OCI-LY7 (cell line): Measurements from ENCODE around the gene CLDN22. TPM values are rescaled to one million over a fixed set of nuclear protein-coding genes. Genes with fewer than 3 reads are reported as not detected.

ENCODE experiments used
- BruUV-seq: library from RNA; stranded (reverse); fragments of 400-500 nt; replicated peaks from 2 replicates; lab custom pipeline; 2021; lab: Mats Ljungman, UMichigan
- CTCF ChIA-PET: fragments of 300-600 bp; sonication (Branson Sonifier 250); formaldehyde crosslinking; loops from one replicate; lab custom pipeline; 2022; ENCODE audit warnings: antibody characterized with exemption; ENCODE audit not compliant: unreplicated experiment; lab: Charles Lee
- POLR2A ChIA-PET: fragments of 300-600 bp; sonication (Branson Sonifier 250); formaldehyde crosslinking; loops from one replicate; lab custom pipeline; 2022; ENCODE audit warnings: antibody characterized with exemption; lab: Charles Lee
- DNase-seq: peaks from one replicate; pipeline ENCODE4 v3.0.0-alpha.2; 2015; ENCODE audit warnings: low spot score
- H2AFZ ChIP-seq: fragments of 200-600 bp; sonication (generic), shearing (Covaris generic); 2 replicates; pipeline ENCODE4 v1.6.1; 2014; ENCODE audit warnings: mild to moderate bottlenecking, antibody characterized with exemption, low read length, moderate library complexity
- H3K27ac ChIP-seq: fragments of 200-600 bp; sonication (generic); 2 replicates; pipeline ENCODE4 v1.5.1; 2014; ENCODE audit warnings: mixed run types, low read depth, mild to moderate bottlenecking, moderate library complexity, low read length, inconsistent platforms; ENCODE audit not compliant: poor library complexity, severe bottlenecking
- H3K36me3 ChIP-seq: fragments of 200-600 bp; sonication (generic); 2 replicates; pipeline ENCODE4 v1.6.1; 2014; ENCODE audit warnings: mild to moderate bottlenecking, antibody characterized with exemption, low read length, moderate library complexity, mixed read lengths; ENCODE audit not compliant: insufficient read depth
- H3K4me1 ChIP-seq: fragments of 200-600 bp; sonication (generic); 2 replicates; pipeline ENCODE4 v1.5.1; 2014; ENCODE audit warnings: mild to moderate bottlenecking, low read length; ENCODE audit not compliant: insufficient read depth, poor library complexity, severe bottlenecking
- H3K4me2 ChIP-seq: fragments of 200-600 bp; sonication (generic); 2 replicates; pipeline ENCODE4 v1.6.1; 2014; ENCODE audit warnings: mild to moderate bottlenecking, low read length
- H3K4me3 ChIP-seq: fragments of 200-600 bp; sonication (generic); 2 replicates; pipeline ENCODE4 v1.5.1; 2014; ENCODE audit warnings: mild to moderate bottlenecking, low read depth, low read length; ENCODE audit not compliant: poor library complexity, severe bottlenecking
- H3K79me2 ChIP-seq: fragments of 200-600 bp; sonication (generic); 2 replicates; pipeline ENCODE4 v1.6.1; 2016; ENCODE audit warnings: low read depth, mild to moderate bottlenecking, low read length, moderate library complexity, mixed read lengths; ENCODE audit not compliant: insufficient read depth
- H3K9me2 ChIP-seq: fragments of 200-600 bp; sonication (generic); 2 replicates; pipeline ENCODE4 v1.6.1; 2016; ENCODE audit warnings: mild to moderate bottlenecking, low read length, mixed read lengths; ENCODE audit not compliant: insufficient read depth
- H3K9me3 ChIP-seq: fragments of 200-600 bp; sonication (generic); 2 replicates; pipeline ENCODE4 v1.6.1; 2014; ENCODE audit warnings: mild to moderate bottlenecking, mixed run types, low read length, mixed read lengths
- H4K20me1 ChIP-seq: fragments of 200-600 bp; sonication (generic); 2 replicates; pipeline ENCODE4 v1.6.1; 2014; ENCODE audit warnings: mild to moderate bottlenecking, antibody characterized with exemption, low read length, moderate library complexity, mixed read lengths; ENCODE audit not compliant: insufficient read depth
- EZH2phosphoT487 ChIP-seq: fragments of 200-600 bp; sonication (generic); IDR thresholded peaks from 2 replicates; pipeline ENCODE4 v1.6.1; 2018; ENCODE audit warnings: low read depth, borderline replicate concordance, mild to moderate bottlenecking, mixed run types, antibody characterized with exemption, low read length, moderate library complexity, mixed read lengths
- intact Hi-C: fragments of 100-400 bp; cut with micrococcal nuclease; formaldehyde crosslinking; loops from one replicate; pipeline ENCODE4 v1.10.0; 2022; ENCODE audit not compliant: unreplicated experiment
- total RNA-seq, 2 experiments: library from RNA; depleted of rRNA in 1 of 2; stranded (reverse); fragments of >200 nt in 1 of 2; shearing (Covaris generic) in 1 of 2; gene quantifications; 2 replicates each; pipeline ENCODE4 v1.2.3, GENCODE V29; 2014 to 2022
- TF ChIP-seq, protein P1 (sequence below): fragments of 200-600 bp; sonication (generic); conservative IDR thresholded peaks from 2 replicates; pipeline ENCODE4 v1.5.1; 2014; ENCODE audit warnings: mild to moderate bottlenecking, antibody characterized with exemption, low read length, moderate library complexity, mixed read lengths

Gene CLDN22
- total RNA-seq, 2 experiments from 2014 or later = not detected

GRCh38 chr4:183297675-183298074 is 22.4 kb downstream of the CLDN22 start:
- no peaks in the 10 kb centered on the region for H4K20me1 ChIP-seq
- H3K27ac ChIP-seq = no peak overlapping the region
- no peaks in the 10 kb centered on the region for H3K79me2 ChIP-seq
- TF ChIP-seq EZH2phosphoT487 = no peak
- TF ChIP-seq, protein P1, sequence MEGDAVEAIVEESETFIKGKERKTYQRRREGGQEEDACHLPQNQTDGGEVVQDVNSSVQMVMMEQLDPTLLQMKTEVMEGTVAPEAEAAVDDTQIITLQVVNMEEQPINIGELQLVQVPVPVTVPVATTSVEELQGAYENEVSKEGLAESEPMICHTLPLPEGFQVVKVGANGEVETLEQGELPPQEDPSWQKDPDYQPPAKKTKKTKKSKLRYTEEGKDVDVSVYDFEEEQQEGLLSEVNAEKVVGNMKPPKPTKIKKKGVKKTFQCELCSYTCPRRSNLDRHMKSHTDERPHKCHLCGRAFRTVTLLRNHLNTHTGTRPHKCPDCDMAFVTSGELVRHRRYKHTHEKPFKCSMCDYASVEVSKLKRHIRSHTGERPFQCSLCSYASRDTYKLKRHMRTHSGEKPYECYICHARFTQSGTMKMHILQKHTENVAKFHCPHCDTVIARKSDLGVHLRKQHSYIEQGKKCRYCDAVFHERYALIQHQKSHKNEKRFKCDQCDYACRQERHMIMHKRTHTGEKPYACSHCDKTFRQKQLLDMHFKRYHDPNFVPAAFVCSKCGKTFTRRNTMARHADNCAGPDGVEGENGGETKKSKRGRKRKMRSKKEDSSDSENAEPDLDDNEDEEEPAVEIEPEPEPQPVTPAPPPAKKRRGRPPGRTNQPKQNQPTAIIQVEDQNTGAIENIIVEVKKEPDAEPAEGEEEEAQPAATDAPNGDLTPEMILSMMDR = no peak
- H3K36me3 ChIP-seq = no peaks in the 10 kb centered on the region
- H3K4me1 ChIP-seq = no peaks in the 10 kb centered on the region
- H3K9me3 ChIP-seq = no peaks in the 10 kb centered on the region
- ChIA-PET CTCF (no interaction called here), POLR2A (no interaction called here)
- no peaks in the 10 kb centered on the region for H3K9me2 ChIP-seq
- DNase-seq = no peak
- H2AFZ ChIP-seq = no peak overlapping the region
- BruUV-seq = no TSS peak
- H3K4me2 ChIP-seq = no peak overlapping the region
- no peak overlapping the region for H3K4me3 ChIP-seq
- intact Hi-C loops = no loop called here

DNA sequence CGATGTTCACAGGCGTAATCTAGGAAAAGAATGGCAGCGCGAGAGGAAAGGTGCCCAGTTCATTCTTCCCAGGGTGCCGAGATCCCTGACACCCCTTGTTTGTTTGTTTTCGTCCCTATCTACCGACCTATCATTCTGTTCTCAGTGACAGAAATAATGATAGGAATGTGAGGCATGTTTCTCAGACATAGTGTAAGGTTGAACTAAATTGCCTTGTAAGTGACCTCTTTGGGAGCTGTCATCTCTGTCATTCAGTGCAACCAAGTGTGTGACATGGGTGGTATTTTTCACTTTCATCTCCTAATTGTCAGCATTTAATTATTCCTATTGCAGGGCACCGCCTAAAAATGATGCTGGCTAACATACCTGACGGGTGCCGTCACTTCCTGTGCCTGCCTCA is 24.4 kb downstream of the CLDN22 start:
- no TSS peak for BruUV-seq
- TF ChIP-seq, protein P1 = no peak
- no peak for TF ChIP-seq EZH2phosphoT487
- intact Hi-C loops = no loop called here
- H3K79me2 ChIP-seq = no peaks in the 10 kb centered on the region
- H3K4me2 ChIP-seq = no peak overlapping the region
- POLR2A ChIA-PET = interaction anchor here (1.0 kb wide), 1 partner anchor 8 kb away, joined by 3 read pairs; no protein-coding TSS in a partner anchor
- no peak for DNase-seq
- no peaks in the 10 kb centered on the region for H3K9me2 ChIP-seq
- no peak overlapping the region for H3K27ac ChIP-seq
- no peaks in the 10 kb centered on the region for H4K20me1 ChIP-seq
- no peak overlapping the region for H3K4me3 ChIP-seq
- H3K9me3 ChIP-seq = no peaks in the 10 kb centered on the region
- H2AFZ ChIP-seq = no peak overlapping the region
- H3K36me3 ChIP-seq = no peaks in the 10 kb centered on the region
- H3K4me1 ChIP-seq = no peaks in the 10 kb centered on the region
- CTCF ChIA-PET = no interaction called here

GRCh38 chr4:183291070-183291469 is 29.0 kb downstream of the CLDN22 start:
- DNase-seq = no peak
- Histone ChIP-seq H3K4me1 (no peaks in the 10 kb centered on the region), H3K27ac (no peak overlapping the region), H3K36me3 (no peaks in the 10 kb centered on the region), H3K79me2 (no peaks in the 10 kb centered on the region), H3K9me3 (no peaks in the 10 kb centered on the region), H3K4me2 (no peak overlapping the region), H4K20me1 (no peaks in the 10 kb centered on the region), H2AFZ (no peak overlapping the region), H3K4me3 (no peak overlapping the region), H3K9me2 (no peaks in the 10 kb centered on the region)
- POLR2A ChIA-PET = no interaction called here
- intact Hi-C loops = no loop called here
- CTCF ChIA-PET = no interaction called here
- TF ChIP-seq, protein P1 = no peak
- no peak for TF ChIP-seq EZH2phosphoT487
- no TSS peak for BruUV-seq
